ENCODE measurements around the gene TENM3. TPM values are rescaled to one million over a fixed set of nuclear protein-coding genes. Genes with fewer than 3 reads are reported as not detected.

TENM3 gene
- total and polyA plus RNA-seq, 2 of the 8 experiments (the other 6 are each of a cell fraction or from before 2014, with no cell fraction given): 36.9 to 69.3 TPM

DNA sequence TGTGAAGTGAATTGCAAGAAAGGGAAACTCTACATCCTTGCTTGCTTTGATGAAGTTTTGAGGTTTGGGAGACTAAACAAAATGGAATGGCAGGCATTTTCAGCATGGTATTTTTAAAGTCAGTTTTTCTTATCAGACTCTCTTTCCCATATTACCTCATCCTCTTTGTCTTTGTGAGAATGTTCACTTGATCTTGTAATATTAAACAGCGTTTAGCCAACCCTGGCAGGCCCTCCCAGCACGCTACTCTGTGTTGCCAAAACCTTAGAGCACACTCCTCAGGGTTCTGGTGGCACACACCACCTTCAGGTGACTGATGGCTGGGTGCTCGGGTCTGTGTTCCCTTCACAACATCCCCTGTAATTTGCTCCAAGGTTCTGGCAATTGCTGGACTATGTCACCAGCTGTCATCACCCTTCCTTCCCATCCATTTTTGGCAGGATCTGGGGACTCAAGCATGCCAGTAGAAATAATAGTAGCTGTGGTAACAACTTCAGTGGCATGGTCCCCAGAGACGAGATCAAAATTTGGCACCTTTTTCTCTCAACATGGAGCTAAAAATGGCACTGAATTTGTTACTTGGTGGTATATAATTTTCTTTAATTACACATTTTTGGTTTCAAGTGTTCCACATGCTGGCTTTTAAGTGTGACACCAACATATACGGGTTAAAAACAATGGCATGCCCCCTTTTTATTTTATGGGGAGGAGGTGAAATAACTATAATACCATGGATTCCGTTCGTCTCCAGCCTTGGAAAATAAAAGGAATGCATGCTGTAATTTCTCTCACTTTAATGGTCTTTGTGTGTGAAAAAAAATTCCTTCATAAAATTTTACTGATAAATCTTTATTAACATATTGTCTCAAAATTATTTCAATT lies 400.8 kb downstream of the TENM3 start:
- no peaks in the 10 kb centered on the region for H4K20me1 ChIP-seq (replicated peaks in 1 of 2; ENCODE audit: control insufficient read depth in 1 of 2, insufficient read depth in 2 of 2, low read length in 2 of 2)
- H3K4me2 ChIP-seq (ENCODE audit: insufficient read depth in 1 of 2, low read depth in 2 of 2, low read length in 2 of 2): no peak overlapping the region
- H2AK5ac ChIP-seq (ENCODE audit: low read depth, low read length): no peak overlapping the region
- no peak overlapping the region for H3K56ac ChIP-seq (replicated peaks; ENCODE audit: insufficient read length, low read depth, low read length)
- no peaks in the 10 kb centered on the region for H3K23me2 ChIP-seq (ENCODE audit: low read depth, low read length)
- no peak overlapping the region for H2BK20ac ChIP-seq (ENCODE audit: low read length)
- H3K27ac ChIP-seq (ENCODE audit: low read depth, low read length): no peak overlapping the region
- H3K27me3 ChIP-seq (replicated peaks in 1 of 4; ENCODE audit: control insufficient read depth in 3 of 4, extremely low read depth in 1 of 4, insufficient read depth in 3 of 4, low read length in 3 of 4): no peaks in the 10 kb centered on the region
- H3K18ac ChIP-seq (ENCODE audit: extremely low read depth, low read length): no peak overlapping the region
- H2BK15ac ChIP-seq (ENCODE audit: low read length): no peak overlapping the region
- H4K8ac ChIP-seq (ENCODE audit: extremely low read depth, insufficient read depth, low read length): no peak overlapping the region
- H3K36me3 ChIP-seq (ENCODE audit: control insufficient read depth in 2 of 4, insufficient read depth in 4 of 4, low read length in 3 of 4): peaks cover 0 to 5% (median 0%) of the 10 kb centered on the region in 4 experiments; a peak in 1 of 8 replicates
- no peak overlapping the region for H4K5ac ChIP-seq (ENCODE audit: insufficient read length, low read depth, low read length)
- POLR2A ChIA-PET (ENCODE audit: partially characterized antibody): no interaction called here
- WGBS, 2 experiments (ENCODE audit: extremely low coverage in 1 of 2, insufficient coverage in 1 of 2, insufficient read length in 1 of 2, insufficient replicate concordance in 2 of 2, low coverage in 1 of 2, low lambda C conversion rate in 2 of 2, missing lambda C conversion rate in 1 of 2): 87% methylated on average over 7 of the region's 7 CpGs; no CpG with 5 or more reads in 1 of the 2 experiments
- no peak overlapping the region for H3K14ac ChIP-seq (ENCODE audit: insufficient read length)
- no peak overlapping the region for H3K4me3 ChIP-seq (ENCODE audit: extremely low read depth in 1 of 4, insufficient read depth in 2 of 4, low read depth in 3 of 4, low read length in 4 of 4)
- H3K79me1 ChIP-seq (ENCODE audit: low read depth, low read length): no peaks in the 10 kb centered on the region
- H3K23ac ChIP-seq (ENCODE audit: insufficient read length): no peak overlapping the region
- FAIRE-seq: no peak
- no peak for DNase-seq (ENCODE audit: low read depth in 1 of 2, low spot score in 2 of 2)
- no peak overlapping the region for H2BK120ac ChIP-seq (replicated peaks; ENCODE audit: low read depth, low read length)
- no peak overlapping the region for H2AFZ ChIP-seq (ENCODE audit: low read length)
- H3K9me3 ChIP-seq (ENCODE audit: insufficient read depth in 2 of 2, low read depth in 1 of 2, low read length in 1 of 2): peaks cover 0 to 4% of the 10 kb centered on the region in 2 experiments; a peak in 1 of 4 replicates
- no peak overlapping the region for H3K9ac ChIP-seq (replicated peaks in 1 of 4; ENCODE audit: extremely low read depth in 1 of 4, low read depth in 3 of 4, low read length in 3 of 4)
- H4K91ac ChIP-seq (replicated peaks; ENCODE audit: insufficient read length, low read length): no peak overlapping the region
- H2BK12ac ChIP-seq (ENCODE audit: low read depth, low read length): no peak overlapping the region
- no peak overlapping the region for H2BK5ac ChIP-seq (ENCODE audit: low read depth, low read length)
- CTCF ChIA-PET (ENCODE audit: partially characterized antibody): no interaction called here
- no peaks in the 10 kb centered on the region for H3K4me1 ChIP-seq (replicated peaks in 1 of 4; ENCODE audit: control insufficient read depth in 3 of 4, insufficient read depth in 4 of 4, low read length in 3 of 4)
- H3K4ac ChIP-seq (replicated peaks; ENCODE audit: insufficient read length, low read depth, low read length): no peak overlapping the region
- H3K79me2 ChIP-seq (ENCODE audit: control insufficient read depth in 1 of 2, insufficient read depth in 2 of 2, low read length in 2 of 2): no peaks in the 10 kb centered on the region
- TF ChIP-seq EZH2 (IDR thresholded peaks at IDR 0.05; ENCODE audit: low read depth, low read length, severe bottlenecking): no peak
- no peak for TF ChIP-seq GABPA (IDR thresholded peaks at IDR 0.05; ENCODE audit: borderline replicate concordance, insufficient read depth, low read length)
- no peak for TF ChIP-seq KDM4A (IDR thresholded peaks at IDR 0.05; ENCODE audit: low read depth, low read length, severe bottlenecking)
- no peak for TF ChIP-seq CEBPB (IDR thresholded peaks at IDR 0.05; ENCODE audit: low read depth, low read length)
- TF ChIP-seq NANOG (IDR thresholded peaks at IDR 0.05; ENCODE audit: insufficient read depth, low read depth, low read length, poor library complexity, severe bottlenecking): no peak
- no peak for TF ChIP-seq CBX5 (IDR thresholded peaks at IDR 0.05; ENCODE audit: low read depth, low read length)
- TF ChIP-seq POU5F1 (IDR thresholded peaks at IDR 0.05; ENCODE audit: low read depth, low read length): no peak
- TF ChIP-seq E2F6 (IDR thresholded peaks at IDR 0.05): no peak
- TF ChIP-seq, protein P1, sequence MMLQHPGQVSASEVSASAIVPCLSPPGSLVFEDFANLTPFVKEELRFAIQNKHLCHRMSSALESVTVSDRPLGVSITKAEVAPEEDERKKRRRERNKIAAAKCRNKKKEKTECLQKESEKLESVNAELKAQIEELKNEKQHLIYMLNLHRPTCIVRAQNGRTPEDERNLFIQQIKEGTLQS (IDR thresholded peaks at IDR 0.05; ENCODE audit: insufficient read depth, low read depth, low read length): no peak
- TF ChIP-seq EP300 (IDR thresholded peaks at IDR 0.05; ENCODE audit: borderline replicate concordance in 1 of 2, low read depth in 2 of 2, low read length in 2 of 2): no peak
